SK-N-MC (cell line): Measurements from ENCODE around the gene MAT2B.

ENCODE experiments used
- DNase-seq: peaks from one replicate; pipeline ENCODE4 v3.0.0-alpha.2; 2011; ENCODE audit warnings: low read depth, low spot score
- H3K27ac ChIP-seq: fragments of 200-600 bp; sonication (generic); 2 replicates; pipeline ENCODE4 v1.5.1; 2016; ENCODE audit warnings: mixed run types
- H3K36me3 ChIP-seq: fragments of 200-600 bp; sonication (generic); 2 replicates; pipeline ENCODE4 v1.6.1; 2017; ENCODE audit warnings: antibody characterized with exemption, low read length, mixed read lengths; ENCODE audit not compliant: insufficient read depth
- H3K4me3 ChIP-seq: fragments of 200-600 bp; sonication (generic); 2 replicates; pipeline ENCODE4 v1.5.1; 2016
- H3K9ac ChIP-seq: fragments of 200-600 bp; sonication (generic); 2 replicates; pipeline ENCODE4 v1.8.0; 2017; ENCODE audit warnings: mixed run types, mixed read lengths; ENCODE audit not compliant: insufficient read length
- H3K9me3 ChIP-seq: fragments of 200-600 bp; sonication (generic); 2 replicates; pipeline ENCODE4 v1.6.1; 2017; ENCODE audit warnings: low read depth, mild to moderate bottlenecking, antibody characterized with exemption, low read length, moderate library complexity, mixed read lengths
- EZH2 ChIP-seq: fragments of 200-600 bp; sonication (generic); IDR thresholded peaks from one replicate; pipeline ENCODE4 v1.6.1; 2017; ENCODE audit warnings: antibody characterized with exemption
- FOXP2 ChIP-seq: optimal IDR thresholded peaks from 2 replicates; pipeline ENCODE3; 2011; ENCODE audit warnings: mild to moderate bottlenecking, moderate library complexity; ENCODE audit not compliant: insufficient read depth; ENCODE audit errors: extremely low read length, control extremely low read depth
- POLR2AphosphoS5 ChIP-seq: IDR thresholded peaks from 2 replicates; pipeline ENCODE4 v1.6.1; 2012; ENCODE audit warnings: mild to moderate bottlenecking, low read depth, low read length, borderline replicate concordance

The MAT2B gene

DNA sequence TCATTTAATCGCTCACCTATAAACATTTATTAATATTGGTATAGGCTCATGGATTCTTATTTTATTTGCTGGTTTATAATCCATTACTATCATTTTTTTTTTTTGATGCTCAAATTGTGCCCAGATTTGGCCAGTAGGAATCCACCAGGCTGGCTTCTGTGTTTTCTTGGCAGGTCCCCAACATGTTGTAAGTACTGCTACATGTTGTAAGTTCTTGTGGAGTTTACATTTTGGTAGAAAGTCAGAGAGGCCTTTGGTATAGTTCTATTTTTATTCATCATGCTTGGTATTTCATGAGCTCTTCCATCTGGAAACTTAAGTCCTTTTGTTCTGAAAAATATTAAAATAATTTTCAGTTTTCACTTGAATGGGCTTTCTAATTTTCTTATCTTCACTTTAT lies 47.1 kb downstream of the MAT2B start:
- Histone ChIP-seq H3K27ac (no peak overlapping the region), H3K4me3 (no peak overlapping the region), H3K36me3 (no peaks in the 10 kb centered on the region), H3K9me3 (no peaks in the 10 kb centered on the region), H3K9ac (no peak overlapping the region)
- TF ChIP-seq POLR2AphosphoS5 (no peak), FOXP2 (no peak), EZH2 (no peak)
- no peak for DNase-seq

DNA sequence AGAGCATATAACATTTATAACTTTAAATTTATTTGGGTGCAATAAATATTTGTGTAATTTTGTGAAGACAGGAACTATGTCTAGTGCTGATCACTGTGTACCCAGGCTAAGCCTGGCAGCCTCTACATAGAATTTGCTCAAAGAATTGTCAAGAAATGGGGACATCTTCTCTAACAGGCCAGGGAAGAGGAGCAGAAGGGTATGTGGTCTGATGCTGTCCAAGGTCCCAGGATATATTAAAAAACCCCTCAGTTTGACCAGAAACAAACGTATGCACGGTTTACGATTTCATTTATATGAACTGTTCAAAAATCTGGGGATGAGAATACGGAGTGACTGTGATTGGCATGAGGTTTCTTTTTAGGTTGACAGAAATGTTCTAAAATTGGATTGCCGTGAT lies 55.9 kb downstream of the MAT2B start:
- Histone ChIP-seq H3K27ac (no peak overlapping the region), H3K4me3 (no peak overlapping the region), H3K9ac (no peak overlapping the region), H3K36me3 (no peaks in the 10 kb centered on the region), H3K9me3 (no peaks in the 10 kb centered on the region)
- no peak for DNase-seq
- TF ChIP-seq POLR2AphosphoS5 (no peak), EZH2 (no peak), FOXP2 (no peak)

DNA sequence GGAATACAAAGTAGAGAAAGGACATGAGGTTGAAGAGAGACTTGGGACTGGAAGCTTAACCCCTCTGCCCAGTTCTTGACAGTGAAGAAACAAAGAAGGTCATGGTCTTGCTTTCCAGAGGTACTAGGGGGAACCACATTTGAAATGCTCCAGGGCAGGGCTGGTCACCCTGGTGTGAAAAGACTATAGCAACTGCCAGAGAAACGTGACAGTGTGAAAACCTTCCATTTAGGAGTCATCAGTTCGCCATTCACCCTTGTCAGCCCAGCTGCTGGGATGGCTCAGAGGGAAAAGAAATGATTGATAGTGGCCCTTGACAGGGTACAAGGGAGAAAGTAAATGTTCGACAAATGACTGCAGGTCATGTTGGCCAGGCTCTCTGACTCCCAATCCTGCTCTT lies 56.7 kb downstream of the MAT2B start:
- no peak overlapping the region for H3K27ac ChIP-seq
- no peaks in the 10 kb centered on the region for H3K36me3 ChIP-seq
- no peak overlapping the region for H3K9ac ChIP-seq
- no peak for TF ChIP-seq EZH2
- TF ChIP-seq FOXP2 = no peak
- no peak for TF ChIP-seq POLR2AphosphoS5
- H3K4me3 ChIP-seq = no peak overlapping the region
- no peak for DNase-seq
- H3K9me3 ChIP-seq = no peaks in the 10 kb centered on the region

DNA sequence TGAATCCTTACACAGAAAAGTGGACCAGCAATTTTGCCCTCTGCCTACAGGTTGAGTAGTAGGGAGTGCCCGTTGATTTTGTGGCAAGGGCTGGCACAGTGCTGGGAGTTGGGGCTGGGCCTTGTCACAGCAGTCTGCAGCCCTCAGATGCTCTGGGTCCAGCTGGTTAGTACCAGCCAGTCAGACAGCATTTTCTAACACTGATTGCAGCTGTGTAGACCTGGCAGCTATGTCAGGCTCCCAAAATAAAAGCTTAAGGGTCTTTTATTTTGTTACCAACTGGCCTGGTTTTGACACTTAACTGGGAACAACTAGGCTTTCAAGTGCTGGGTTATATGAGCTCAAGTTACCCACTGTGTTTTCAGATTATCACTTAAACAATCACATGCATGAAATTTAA lies 57.7 kb downstream of the MAT2B start:
- DNase-seq = no peak
- TF ChIP-seq FOXP2 (no peak), POLR2AphosphoS5 (no peak), EZH2 (no peak)

DNA sequence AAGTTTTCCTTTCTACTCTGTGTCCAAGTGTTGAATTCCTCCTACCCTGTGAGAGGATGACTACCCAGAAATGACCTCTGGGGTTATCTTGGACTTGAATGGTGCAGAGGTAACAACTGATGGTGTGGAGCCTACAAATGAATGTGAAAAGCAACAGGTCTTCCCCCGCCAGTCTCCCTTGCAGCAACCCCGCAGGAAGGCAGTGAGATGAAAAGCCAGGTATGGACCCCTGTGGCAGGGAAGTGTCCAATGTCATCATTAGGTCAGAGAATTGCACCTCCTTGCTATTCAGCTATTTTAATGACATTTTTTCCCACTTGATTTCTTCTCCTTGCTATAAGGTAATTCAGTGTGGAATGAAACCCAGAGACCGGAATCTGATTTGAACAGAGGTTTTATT lies 58.5 kb downstream of the MAT2B start:
- Histone ChIP-seq H3K36me3 (no peaks in the 10 kb centered on the region), H3K4me3 (no peak overlapping the region), H3K9ac (no peak overlapping the region), H3K9me3 (no peaks in the 10 kb centered on the region), H3K27ac (no peak overlapping the region)
- no peak for DNase-seq
- TF ChIP-seq FOXP2 (no peak), POLR2AphosphoS5 (no peak)

More for the DNA sequence above, 57.7 kb downstream of the MAT2B start:
- Histone ChIP-seq H3K4me3 (no peak overlapping the region), H3K27ac (no peak overlapping the region), H3K36me3 (no peaks in the 10 kb centered on the region), H3K9ac (no peak overlapping the region), H3K9me3 (no peaks in the 10 kb centered on the region)

DNA sequence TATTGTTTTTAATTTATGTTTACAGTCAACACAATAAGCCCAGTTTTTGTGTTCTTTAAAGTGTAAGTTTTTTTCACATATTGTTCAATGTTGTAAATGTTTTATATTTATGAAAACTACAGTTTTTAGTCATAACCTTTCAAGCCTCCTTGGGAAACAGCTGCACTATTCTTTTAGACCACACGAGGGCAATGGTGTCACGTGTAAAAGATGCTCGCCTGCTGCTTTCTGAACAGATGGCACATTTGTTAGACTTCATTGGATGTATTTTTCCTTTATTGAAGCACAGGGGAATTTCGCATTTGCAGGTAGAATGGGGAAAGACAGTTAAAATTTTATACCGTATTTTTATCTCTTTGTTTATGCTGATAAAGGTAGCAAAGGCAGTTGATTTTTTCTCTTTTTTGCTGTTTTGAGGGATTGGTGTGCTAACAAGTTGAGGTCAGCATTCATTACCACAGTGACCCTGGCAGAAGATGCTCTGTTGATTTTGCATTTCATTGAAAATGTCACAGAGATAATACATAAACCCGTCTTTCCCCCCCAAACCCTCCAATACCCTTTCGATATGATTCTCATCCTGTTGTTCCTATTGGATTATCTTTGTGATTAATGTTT lies 59.0 kb downstream of the MAT2B start:
- Histone ChIP-seq H3K4me3 (no peak overlapping the region), H3K9ac (no peak overlapping the region), H3K27ac (no peak overlapping the region), H3K36me3 (no peaks in the 10 kb centered on the region), H3K9me3 (no peaks in the 10 kb centered on the region)
- TF ChIP-seq POLR2AphosphoS5 (no peak), EZH2 (no peak), FOXP2 (no peak)
- peak; percentile 42 for DNase-seq

DNA sequence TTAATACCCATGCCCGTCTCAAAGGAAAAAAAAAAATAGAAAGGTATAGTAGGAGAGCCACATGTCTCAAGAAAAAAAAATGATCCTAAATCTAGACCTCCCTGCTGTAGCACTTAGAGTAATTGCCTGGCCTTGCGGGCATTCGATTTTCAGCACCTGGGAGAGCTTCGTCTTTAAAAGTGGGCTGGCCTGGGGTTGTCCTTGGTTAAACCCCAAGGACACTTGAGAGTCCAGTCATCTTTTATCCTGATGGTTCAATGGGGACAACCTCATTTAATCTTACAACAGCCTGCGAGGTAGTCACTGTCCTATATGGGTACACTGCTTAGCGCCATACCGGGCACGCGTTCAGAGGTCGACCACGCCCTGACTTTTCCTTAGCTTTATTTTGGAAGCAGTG lies 60.1 kb downstream of the MAT2B start:
- Histone ChIP-seq H3K9ac (no peak overlapping the region), H3K36me3 (no peaks in the 10 kb centered on the region), H3K27ac (no peak overlapping the region), H3K9me3 (no peaks in the 10 kb centered on the region), H3K4me3 (no peak overlapping the region)
- DNase-seq = no peak
- no peak for TF ChIP-seq FOXP2
- TF ChIP-seq POLR2AphosphoS5 = no peak

DNA sequence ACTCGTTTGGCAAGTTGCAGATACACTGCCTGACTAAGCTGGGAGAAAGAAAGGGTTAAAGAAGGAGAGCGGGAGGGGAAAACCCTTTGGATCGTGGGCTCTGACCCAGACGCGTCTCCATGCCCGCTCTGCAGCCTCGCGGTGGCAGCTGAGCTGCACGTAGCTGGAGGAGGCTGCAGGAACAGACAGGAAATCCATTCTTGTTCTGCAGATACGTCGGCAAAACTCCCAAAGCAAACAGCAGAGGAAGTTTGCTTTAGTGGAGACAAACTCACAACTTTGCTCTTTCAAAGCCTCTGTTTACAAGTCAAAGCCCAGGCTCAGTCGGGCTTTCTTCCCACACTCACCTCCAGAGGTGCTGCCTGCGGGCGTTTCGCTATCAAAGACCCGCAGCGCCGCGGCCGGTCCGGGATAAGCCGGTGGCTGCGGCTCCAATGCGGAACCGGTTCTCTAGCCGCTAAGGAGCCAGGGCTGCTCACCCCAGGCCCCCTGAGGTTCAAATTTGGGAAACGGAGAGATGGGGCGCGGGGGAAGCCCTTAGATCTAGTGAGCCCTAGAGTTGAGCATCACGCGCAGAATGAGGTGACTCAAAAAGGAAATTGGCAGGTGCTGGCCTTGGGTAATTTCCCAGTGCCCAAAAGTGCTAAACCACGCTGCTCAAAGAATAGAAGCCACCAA lies 60.7 kb downstream of the MAT2B start:
- peak; percentile 91 for TF ChIP-seq EZH2
- TF ChIP-seq POLR2AphosphoS5 = no peak
- no peak for TF ChIP-seq FOXP2
- Histone ChIP-seq H3K9me3 (no peaks in the 10 kb centered on the region), H3K36me3 (no peaks in the 10 kb centered on the region), H3K4me3 (no peak overlapping the region; the same call in 1 of the 2 replicates), H3K9ac (no peak overlapping the region), H3K27ac (no peak overlapping the region)
- DNase-seq = no peak

DNA sequence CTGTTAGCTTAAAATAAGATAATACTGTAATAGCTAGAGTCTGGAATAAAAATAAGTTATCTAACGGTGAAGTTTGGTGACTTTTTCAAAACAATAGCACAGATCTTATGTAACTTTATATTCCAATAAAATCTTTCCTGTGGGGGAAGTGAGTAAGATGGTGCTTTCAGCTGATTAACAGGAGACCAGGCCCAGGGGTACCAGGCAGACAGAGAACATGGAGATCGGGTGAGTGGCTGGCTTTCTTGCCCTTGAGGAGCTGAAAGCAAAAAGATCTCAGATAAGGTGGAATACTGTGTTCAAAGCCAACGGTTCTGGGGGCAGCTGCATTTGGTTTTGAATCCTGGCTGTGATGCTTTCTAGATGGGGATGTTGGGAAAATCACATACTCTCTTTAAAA lies 61.3 kb downstream of the MAT2B start:
- TF ChIP-seq POLR2AphosphoS5 (no peak), EZH2 (no peak), FOXP2 (no peak)
- Histone ChIP-seq H3K36me3 (no peaks in the 10 kb centered on the region), H3K9me3 (no peaks in the 10 kb centered on the region), H3K9ac (no peak overlapping the region), H3K4me3 (no peak overlapping the region), H3K27ac (no peak overlapping the region)
- DNase-seq = no peak
